NK-92 treated with Interleukin-12 subunit alpha and Interleukin-12 subunit beta, amount 100 ng/mL, for 24 hours (cell line): Measurements from ENCODE around the gene BTAF1.

Experiments used
- DNase-seq: peaks from one replicate; lab custom pipeline; 2025; lab: John Stamatoyannopoulos, UW

The BTAF1 gene

DNA sequence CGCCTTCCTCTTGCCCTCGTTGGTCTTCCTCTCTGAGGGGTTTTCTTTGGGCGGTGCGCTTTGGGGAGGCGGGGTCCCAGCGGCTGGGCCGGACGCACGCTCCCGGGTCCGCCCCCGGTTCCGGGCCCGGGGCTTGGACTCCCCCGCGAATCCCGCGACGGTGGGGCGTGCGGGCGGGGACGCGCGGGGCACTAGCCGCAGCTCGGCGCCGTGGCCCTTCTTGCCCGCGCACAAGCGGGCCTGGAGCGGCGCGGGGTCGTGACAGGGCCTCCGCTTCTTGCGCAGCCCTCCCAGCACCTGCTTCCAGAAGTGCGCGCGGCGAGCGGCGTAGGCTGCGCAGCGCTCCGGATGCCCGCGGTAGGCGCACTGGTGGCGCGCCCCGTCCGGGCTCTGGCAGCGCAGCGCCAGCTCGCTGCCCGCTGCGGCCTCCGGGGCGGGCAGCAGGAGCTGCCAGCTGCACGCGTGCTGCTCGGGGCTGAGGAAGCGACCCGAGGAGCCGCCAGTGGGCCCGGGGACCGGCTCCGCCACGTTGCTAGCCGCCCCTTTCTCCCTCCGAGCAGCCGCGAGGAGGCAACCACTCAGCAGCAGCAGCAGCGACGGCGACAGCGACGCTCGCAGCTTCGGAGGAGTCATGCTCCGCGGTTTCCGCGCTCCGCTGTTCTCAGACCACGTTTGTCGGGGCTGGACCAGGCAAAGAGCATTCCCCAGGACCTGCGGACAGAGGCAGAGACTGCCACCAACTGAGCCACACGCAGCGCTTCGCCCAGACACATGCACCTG is 15.0 kb upstream of the BTAF1 start:
- DNase-seq = peak; percentile 75

GRCh38 chr10:91909117-91909677 is 14.4 kb upstream of the BTAF1 start, which contains the start of gene FGFBP3:
Gene FGFBP3 (minus strand): TSS chr10:91909486. CDS start chr10:91908969, 517 bp downstream.
- no peak for DNase-seq

DNA sequence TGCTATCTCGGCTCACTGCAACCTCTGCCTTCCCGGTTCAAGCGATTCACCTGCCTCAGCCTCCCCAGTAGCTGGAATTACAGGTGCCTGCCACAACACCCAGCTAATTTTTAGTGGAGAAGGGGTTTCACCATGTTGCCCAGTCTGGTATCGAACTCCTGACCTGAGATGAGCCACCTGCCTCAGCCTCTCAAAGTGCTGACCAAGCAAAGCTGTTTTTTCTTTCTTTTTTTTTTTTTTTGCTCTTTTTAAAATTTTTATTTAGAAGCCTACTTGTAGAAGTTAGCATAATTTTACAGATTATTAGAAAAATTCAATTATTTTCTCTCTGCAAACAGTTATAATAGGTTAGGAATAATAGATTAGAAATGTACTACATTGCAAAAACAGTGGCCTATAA is 13.1 kb upstream of the BTAF1 start:
- DNase-seq = no peak

- no peak for DNase-seq
Observed at GRCh38 chr10:91919651-91920050, 3.9 kb upstream of the BTAF1 start.

- no peak for DNase-seq
Observed at GRCh38 chr10:91924212-91925021, 847 bp downstream of the BTAF1 start.

DNA sequence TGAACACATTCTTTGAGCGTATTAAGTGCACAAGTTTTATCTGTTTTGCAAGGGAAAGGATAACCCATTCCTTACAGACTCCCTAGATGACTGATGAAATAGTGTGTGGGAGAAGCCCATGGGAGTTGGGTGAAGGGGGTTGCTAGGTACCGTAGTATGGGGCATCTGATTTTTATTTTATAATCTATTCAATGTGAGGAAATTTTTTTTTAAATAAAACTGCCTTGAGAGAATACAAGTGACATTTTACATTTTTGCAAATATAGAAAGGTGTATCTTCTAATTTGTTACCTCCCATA is 1.4 kb downstream of the BTAF1 start:
- DNase-seq = no peak

DNA sequence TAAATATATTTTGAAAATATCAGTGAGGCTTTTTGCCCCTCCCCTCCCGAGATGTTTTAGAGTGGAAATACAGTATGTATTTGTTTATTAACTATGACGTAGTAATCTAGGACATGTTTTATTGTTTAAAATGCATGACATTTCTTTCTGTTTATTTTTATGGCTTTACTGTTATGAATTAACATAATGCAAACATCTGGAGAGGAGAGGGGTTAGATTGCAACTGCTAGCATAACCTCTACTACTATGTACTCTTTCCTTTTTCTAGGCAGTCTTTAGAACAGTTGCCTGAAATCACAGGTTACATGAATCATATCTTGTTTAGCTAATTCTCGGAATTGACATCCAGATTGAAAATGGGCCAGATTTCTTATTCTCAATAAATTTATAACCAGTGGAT is 7.4 kb downstream of the BTAF1 start:
- no peak for DNase-seq

DNA sequence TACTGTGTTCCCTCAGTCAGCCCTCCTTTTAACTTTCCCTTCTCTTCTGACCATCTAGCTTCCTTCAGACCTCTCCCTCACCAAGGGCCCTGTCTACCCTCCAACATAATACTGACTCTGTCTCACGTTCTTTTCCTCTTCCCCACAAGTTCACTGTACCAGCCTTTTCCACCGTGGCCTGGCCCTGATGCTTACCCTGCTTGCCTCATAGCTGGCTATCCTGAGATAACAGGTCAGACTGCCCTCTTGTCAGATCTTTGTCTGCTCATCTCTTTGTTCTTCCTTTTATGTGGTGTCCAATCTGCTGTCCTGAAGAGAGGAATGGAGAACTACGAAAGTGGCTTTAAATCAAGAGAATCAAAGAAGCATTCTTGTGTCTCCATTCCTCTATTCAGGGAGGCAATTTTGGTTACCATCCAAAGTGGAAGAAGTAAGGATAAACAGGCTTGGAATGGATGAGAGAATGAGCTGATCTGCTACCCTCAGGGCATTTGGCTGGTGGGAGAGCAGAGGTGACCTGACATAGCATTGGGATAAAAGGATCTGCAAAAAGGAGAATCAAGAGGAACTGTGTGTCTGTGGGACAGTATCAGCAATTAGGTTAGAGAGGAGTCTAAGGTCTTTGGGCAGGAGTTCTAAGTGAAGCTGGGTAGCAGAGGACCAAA is 8.1 kb downstream of the BTAF1 start:
- DNase-seq = no peak

DNA sequence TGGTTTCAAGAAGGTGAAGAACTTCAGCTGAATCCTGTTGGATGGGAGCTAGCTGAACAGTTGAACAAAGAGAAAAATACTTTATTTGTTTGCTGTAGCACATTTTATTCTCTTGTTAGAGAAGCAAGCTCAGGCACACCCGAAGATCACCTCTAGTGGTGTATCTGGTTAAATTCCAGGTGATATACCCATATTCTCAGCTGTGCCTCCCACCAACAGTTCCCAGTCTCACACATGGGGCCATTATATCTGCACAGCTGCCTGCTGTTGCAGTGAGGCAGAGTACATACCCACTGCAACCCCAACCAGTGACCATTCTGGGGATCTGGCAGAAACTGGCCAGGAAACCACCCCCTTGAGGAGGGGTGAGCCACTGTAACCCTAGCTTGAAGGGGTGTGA is 9.2 kb downstream of the BTAF1 start:
- no peak for DNase-seq

GRCh38 chr10:91935886-91936285 is 12.3 kb downstream of the BTAF1 start:
- DNase-seq = no peak

GRCh38 chr10:91939653-91940052 is 16.1 kb downstream of the BTAF1 start:
- no peak for DNase-seq

GRCh38 chr10:91941426-91941825 is 17.9 kb downstream of the BTAF1 start:
- DNase-seq = no peak

- no peak for DNase-seq
Observed at GRCh38 chr10:91944880-91945630, 21.5 kb downstream of the BTAF1 start.

DNA sequence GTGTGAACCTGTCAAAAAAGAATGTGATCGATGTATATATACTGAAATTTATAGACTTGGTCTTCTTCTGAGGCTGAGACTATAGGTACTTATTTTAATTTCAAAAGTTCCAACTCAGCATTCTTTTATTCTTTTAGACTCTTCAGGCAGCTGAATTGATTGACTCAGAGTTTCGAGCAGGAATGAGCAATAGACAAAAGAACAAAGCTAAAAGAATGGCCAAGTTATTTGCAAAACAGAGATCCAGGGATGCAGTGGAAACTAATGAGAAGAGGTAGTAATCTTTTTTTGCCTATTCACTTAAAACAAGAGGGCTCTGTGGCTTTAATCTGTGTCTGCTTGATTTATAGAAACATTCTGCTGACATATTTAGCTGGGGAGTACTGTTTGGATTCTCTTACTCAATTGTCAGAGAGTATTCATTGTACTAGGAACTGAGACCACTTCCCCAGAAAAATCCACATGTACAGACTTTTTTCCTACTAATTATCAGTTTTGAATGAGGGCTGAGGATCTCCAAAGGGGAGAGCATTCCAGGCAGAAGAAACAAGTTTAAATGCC is 30.1 kb downstream of the BTAF1 start:
- no peak for DNase-seq

DNA sequence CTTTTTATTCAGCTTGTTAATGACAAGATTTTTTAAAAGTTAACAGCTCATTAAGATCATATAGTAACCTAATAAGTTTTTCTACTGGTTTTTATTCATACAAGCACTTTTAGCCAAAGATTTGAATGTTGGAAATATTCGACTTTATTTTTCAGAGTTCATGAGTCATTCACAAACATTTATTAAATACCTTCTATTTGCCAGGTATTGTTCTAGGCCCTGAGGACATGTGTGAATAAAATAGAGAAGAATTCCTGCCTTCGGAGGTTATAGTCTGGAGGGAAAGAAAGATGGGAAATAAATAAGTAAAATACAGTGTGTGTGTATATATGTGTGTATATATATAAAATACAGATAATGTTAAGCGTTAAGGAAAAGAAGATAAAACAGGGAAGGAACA is 31.5 kb downstream of the BTAF1 start:
- no peak for DNase-seq

GRCh38 chr10:91957091-91957490 is 33.5 kb downstream of the BTAF1 start:
- DNase-seq = no peak

DNA sequence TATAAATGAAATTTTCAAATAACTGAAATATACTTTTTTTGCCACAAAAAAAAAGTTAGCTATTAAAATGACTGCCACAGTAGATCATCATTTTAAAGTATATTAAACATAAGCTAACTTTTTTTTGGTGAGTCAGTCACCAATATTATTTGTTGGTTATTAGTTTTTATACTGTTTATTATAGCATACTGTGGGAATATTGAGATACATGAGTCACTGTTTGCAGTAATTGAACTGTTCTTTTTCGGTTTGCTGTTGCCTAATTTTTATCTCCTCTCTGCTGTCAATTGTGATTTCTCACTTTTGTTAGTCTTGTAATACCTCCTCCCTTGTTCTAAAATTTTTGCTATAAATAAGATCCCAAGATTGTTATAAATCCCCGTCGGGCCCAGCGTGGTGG is 45.7 kb downstream of the BTAF1 start:
- no peak for DNase-seq

GRCh38 chr10:91974960-91975359 is 51.4 kb downstream of the BTAF1 start:
- no peak for DNase-seq

- no peak for DNase-seq
Observed at GRCh38 chr10:91975438-91975837, 51.9 kb downstream of the BTAF1 start.

GRCh38 chr10:91976317-91977051 is 52.9 kb downstream of the BTAF1 start:
- no peak for DNase-seq

- no peak for DNase-seq
Observed at GRCh38 chr10:91977491-91977890, 53.9 kb downstream of the BTAF1 start.
